EL (cell line): ENCODE data around the gene ZC4H2.
"Not testable (repeated sequence)": the region's sequence is repeated elsewhere in the genome, so short reads cannot be mapped to it uniquely, and the experiment has no call there.

Experiments
- DNase-seq: peaks from one replicate; pipeline ENCODE4 v3.0.0-alpha.2; 2016

The ZC4H2 gene, protein sequence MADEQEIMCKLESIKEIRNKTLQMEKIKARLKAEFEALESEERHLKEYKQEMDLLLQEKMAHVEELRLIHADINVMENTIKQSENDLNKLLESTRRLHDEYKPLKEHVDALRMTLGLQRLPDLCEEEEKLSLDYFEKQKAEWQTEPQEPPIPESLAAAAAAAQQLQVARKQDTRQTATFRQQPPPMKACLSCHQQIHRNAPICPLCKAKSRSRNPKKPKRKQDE

DNA sequence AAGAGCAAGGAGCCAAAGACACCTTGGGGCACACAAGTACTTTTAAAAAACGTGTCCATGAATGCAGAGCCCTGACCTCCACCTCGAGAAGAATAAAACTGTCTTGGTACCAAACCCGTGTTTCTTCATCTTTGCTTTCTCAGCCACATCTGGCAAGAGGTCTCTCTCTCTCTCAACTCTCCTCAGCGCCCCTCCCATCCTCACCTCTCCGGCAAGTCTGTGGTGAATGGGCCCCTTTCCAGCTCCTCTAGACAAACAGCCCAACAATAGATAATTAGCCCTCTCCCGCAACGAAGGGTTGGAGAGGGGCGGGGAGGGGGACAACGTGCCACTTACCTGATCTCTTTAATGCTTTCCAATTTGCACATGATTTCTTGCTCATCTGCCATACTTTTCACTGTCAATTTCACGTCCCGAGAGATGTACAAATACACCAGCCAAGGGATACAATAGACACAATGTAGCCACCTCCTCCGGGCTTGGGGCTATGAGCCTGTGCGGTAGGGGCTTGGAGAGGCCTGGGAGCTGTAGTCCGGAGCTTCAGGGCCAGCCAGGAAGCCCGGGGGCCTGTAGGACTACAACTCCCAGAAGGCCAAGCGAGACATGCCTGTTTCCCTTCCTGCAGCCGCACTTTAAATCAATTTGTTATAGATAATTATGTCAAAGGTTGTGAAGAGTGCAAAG is at the start of gene ZC4H2:
TSS of gene ZC4H2 (minus strand) at position 462 of the 684 bp plus-strand sequence. CDS start at position 389, 73 bp downstream.
- DNase-seq: peak; percentile 74

GRCh38 chrX:65017451-65017850 is 41.2 kb upstream of the ZC4H2 start:
- no peak for DNase-seq

DNA sequence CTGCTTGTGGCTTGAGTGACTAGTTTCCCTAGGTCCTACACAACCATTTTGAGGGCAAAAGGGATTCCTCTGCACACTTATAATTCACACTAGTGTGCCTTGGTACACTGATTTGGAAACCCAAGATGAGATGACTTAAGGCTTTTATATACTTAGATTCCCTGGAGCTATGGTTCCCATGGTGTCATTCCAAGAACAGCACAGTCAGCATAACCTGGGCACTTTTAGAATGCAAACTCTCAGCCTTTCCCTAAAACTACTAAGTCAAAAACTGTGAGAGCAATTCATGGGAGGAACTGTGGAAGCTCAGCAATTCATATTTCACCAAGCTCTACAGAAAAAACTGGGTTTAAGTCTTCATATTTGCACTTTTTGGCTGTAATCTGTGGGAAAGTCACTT is 38.0 kb upstream of the ZC4H2 start:
- no peak for DNase-seq

GRCh38 chrX:65009459-65009858 is 33.2 kb upstream of the ZC4H2 start:
- DNase-seq: no peak

GRCh38 chrX:65002208-65002607 is 26.0 kb upstream of the ZC4H2 start:
- not testable (repeated sequence) for DNase-seq

GRCh38 chrX:64996805-64997204 is 20.6 kb upstream of the ZC4H2 start:
- DNase-seq: no peak

GRCh38 chrX:64994131-64994798 is 18.0 kb upstream of the ZC4H2 start:
- no peak for DNase-seq

DNA sequence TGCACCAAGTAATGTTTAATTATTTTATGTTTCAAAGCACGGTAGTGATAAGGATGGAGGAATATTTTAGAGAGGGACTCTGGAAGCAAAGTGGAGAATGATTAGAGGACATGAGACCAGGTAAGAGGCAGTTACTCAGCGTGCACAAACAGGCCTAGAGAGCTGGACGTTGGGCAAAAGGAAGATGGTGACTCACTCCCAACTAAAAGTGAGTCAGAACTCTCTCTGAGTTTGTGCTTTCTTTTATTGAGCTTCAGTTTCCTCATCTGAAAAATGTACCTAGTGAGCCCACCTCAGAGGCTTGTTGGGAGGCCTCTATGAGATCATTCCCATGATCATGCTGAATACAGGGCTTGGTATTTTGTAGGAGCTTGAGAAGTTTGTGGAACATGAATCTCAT is 1.6 kb upstream of the ZC4H2 start:
- peak; percentile 8 for DNase-seq

GRCh38 chrX:64977051-64977450 is 801 bp upstream of the ZC4H2 start:
- no peak for DNase-seq

GRCh38 chrX:64976673-64977040 is 407 bp upstream of the ZC4H2 start:
- DNase-seq: no peak

DNA sequence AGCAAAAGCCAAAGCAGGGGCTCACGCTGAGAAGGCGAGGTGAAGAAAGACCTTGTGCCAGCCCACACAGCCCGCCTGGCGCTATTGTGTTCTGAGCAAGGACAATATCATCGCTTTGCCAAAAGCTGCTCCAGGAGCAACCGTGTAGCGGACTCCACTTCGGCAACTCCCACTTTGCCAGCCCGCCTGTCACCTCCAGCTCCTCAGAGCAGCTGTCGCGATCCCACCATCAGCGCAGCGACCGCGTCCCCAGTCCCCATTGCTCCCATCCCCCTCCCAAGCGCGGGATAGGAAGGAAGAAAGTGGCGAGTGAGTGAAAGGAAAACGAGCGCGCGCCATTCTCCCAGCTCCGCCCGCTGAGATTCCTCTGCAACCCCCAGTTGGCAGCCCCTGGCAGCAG is 759 bp downstream of the ZC4H2 start:
- DNase-seq: peak; percentile 20

DNA sequence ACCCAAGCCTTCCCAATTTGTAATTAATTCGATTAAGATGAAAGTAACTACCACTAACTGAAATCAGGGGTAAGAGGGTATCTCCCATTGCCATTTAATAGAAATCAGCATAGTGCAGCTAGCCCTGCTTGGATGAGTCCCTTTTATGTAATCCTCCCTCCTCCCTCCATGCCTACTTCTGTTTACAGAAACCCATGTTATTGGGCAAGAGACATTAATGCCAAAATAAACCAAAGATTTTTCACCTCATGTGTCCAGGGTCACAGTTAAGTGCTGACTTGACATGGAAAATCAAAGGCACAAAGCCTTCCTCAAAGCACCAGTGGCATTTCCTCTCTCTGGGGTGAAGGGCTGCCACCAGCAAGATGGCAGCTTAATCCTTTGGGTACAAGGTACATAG is 50.8 kb downstream of the ZC4H2 start:
- no peak for DNase-seq

DNA sequence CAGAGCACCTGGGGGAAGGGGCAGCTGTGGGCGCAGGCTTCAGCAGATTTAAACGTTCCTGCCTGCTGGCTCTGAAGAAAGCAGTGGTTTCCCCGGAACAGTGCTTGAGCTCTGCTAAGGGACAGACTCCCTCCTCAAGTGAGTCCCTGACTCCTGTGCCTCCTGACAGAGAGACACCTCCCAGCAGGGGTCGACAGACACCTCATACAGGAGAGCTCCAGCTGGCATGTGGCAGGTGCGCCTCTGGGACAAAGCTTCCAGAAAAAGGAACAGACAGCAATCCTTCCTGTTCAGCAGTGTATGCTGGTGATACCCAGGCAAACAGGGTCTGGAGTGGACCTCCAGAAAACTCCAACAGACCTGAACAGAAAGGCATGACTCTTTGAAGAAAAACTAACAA is 68.1 kb downstream of the ZC4H2 start:
- DNase-seq: no peak

DNA sequence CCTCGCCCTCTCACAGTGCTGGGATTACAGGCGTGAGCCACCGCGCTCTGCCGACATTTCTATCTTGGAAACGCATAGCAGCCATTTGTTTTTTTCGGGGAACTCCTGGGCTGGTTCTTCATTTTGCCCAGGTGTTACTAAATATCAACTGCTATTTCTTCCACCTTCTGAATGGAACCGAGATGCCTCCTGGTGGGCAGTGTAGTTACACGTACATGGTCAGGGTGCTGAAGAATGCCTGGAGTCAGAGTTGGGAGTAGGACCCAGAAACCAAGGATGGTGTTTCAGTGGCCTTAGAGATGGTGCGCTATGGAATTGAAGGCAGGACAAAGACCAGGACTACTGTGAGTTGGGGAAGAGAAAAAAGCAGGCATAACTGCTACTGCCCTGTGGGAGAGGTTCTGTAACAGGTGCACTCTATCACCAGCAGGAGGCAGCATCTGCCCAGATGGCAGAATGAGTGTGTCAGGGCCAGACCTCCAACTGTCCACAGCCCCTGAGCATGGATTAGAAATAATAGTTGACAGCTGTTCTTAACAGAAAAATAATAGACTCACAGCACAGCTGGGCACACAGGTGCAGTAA is 81.7 kb downstream of the ZC4H2 start:
- DNase-seq: peak; percentile 3

DNA sequence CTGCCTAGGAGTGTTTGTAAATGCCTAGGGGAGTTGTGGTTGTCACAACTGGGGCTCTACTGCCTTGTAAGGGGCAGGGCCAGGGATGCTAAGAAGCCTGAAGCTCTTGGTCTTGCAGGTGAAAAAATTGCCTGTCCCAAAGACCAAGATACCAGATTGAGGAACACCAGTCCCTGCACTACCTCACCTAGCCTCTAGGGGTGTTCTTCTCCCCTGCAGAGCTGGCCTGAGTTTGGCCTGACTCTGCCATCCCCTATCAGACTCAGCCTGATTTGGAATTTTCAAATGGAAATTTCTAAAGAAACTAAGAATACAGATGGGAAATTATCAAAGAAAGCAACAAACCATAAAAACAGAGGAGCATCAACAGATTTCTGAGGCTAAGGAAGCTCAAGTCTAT is 90.4 kb downstream of the ZC4H2 start:
- DNase-seq: no peak

- DNase-seq: not testable (repeated sequence)
Measured at GRCh38 chrX:64878709-64879108, 97.5 kb downstream of the ZC4H2 start.

- no peak for DNase-seq
Measured at GRCh38 chrX:64867217-64867616, 109.0 kb downstream of the ZC4H2 start.
